ENCODE results near the gene IFITM10.

GRCh38 chr11:1761110-1761856 is 10.9 kb upstream of the IFITM10 start:
- TF ChIP-seq EZH2 (IDR thresholded peaks at IDR 0.05; ENCODE audit: borderline replicate concordance), result no peak
- no peak for TF ChIP-seq CTCF (IDR thresholded peaks at IDR 0.05; ENCODE audit: poor library complexity)
- no peak for TF ChIP-seq EZH2phosphoT487 (IDR thresholded peaks at IDR 0.05; ENCODE audit: low read depth, severe bottlenecking, unreplicated experiment)
